Left lung (tissue), 10 donors: ENCODE measurements around the gene SFTPB. TPM values are rescaled to one million over a fixed set of nuclear protein-coding genes. Genes with fewer than 3 reads are reported as not detected.

Experiments
- ATAC-seq: fragments of 200-7000 bp; cut with Tn5 transposase; one replicate; pipeline ENCODE4 v1.9.1; 2020; ENCODE audit warnings: moderate library complexity
- DNase-seq, 4 donors: peaks; one replicate each; pipeline ENCODE4 v3.0.0-alpha.2; 2013 to 2020
- H3K27ac ChIP-seq, 2 donors: fragments of 200-600 bp; sonication (generic) in 1 of 2; one replicate each; pipeline versions ENCODE4 v1.5.0 to v1.8.0; 2020 to 2021
- H3K27me3 ChIP-seq, 2 donors: fragments of 200-600 bp; sonication (generic) in 1 of 2; one replicate each; pipeline versions ENCODE4 v1.5.0 to v1.8.0; 2020 to 2021
- H3K36me3 ChIP-seq, 2 donors: fragments of 200-600 bp; sonication (generic) in 1 of 2; one replicate each; pipeline versions ENCODE4 v1.5.0 to v1.8.0; 2020 to 2021
- H3K4me1 ChIP-seq, 2 donors: fragments of 200-600 bp; one replicate each; pipeline ENCODE4 v1.8.0; 2021
- H3K4me3 ChIP-seq, 2 donors: fragments of 200-600 bp; sonication (generic) in 1 of 2; one replicate each; pipeline versions ENCODE4 v1.5.0 to v1.8.0; 2020 to 2021; ENCODE audit warnings: mild to moderate bottlenecking in 1 of 2
- H3K9me3 ChIP-seq, 2 donors: fragments of 200-600 bp; sonication (generic) in 1 of 2; one replicate each; pipeline versions ENCODE4 v1.5.0 to v1.8.0; 2020 to 2021
- intact Hi-C, 2 donors: fragments of 100-400 bp; cut with DNase I; formaldehyde crosslinking; loops; one replicate each; pipeline versions ENCODE4 v1.11.2 to v1.14.2; 2022
- polyA plus RNA-seq, 6 donors: library from polyadenylated mRNA; unstranded; fragments of 120-200 nt; gene quantifications; one replicate each; pipeline ENCODE4 v1.2.1, GENCODE V29; 2013; ENCODE audit not compliant: insufficient read length in 6 of 6
- total RNA-seq, 2 donors: library from RNA; stranded (reverse); fragmentation: NEBNext Ultra II Directional; extraction: Animal tissue kit (Norgen Biotek cat#: 25700); gene quantifications; one replicate each; pipeline ENCODE4 v1.2.1, GENCODE V29; 2021
- TF ChIP-seq, protein P1 (sequence below), 2 donors: fragments of 200-600 bp; sonication (generic) in 1 of 2; IDR thresholded peaks; one replicate each; pipeline versions ENCODE4 v1.5.0 to v1.8.0; 2021; ENCODE audit warnings: antibody characterized with exemption in 2 of 2
- donor health status: DM: no; HTN: yes; CAD: no.
- donor health status: DM: no; HTN: no; CAD: no.

Gene SFTPB
- total and polyA plus RNA-seq, 8 donors = 183 to 18,328 (median 525) TPM

DNA sequence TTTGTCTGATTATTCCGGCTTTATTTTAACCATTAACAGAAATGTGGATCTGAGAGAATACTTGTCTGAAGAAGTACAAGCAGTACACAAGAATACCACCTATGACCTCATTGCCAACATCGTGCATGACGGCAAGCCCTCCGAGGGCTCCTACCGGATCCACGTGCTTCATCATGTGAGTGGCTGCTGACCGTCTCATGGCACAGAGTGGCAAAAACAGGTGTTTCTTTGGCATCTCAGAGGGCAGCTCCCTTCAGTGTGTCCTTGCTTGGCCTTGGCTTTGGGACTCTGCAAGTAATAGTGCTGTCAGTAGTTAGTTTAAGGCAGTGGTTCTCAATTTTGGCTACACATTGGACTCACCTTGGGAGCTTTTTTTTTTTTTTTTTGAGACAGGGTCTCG is 23.1 kb downstream of the SFTPB start:
- intact Hi-C loops = loop anchor here in 1 of 2 donors (5.0 kb wide), 1 partner anchor 167 kb away; no protein-coding TSS in a partner anchor
- Histone ChIP-seq H3K4me1 (peaks cover 6 to 19% of the 10 kb centered on the region in 2 donors), H3K27ac (no peak overlapping the region), H3K36me3 (peaks cover 0 to 100% of the 10 kb centered on the region in 2 donors), H3K27me3 (no peaks in the 10 kb centered on the region), H3K9me3 (no peaks in the 10 kb centered on the region), H3K4me3 (no peak overlapping the region)
- DNase-seq (no peak), ATAC-seq (no peak)
- TF ChIP-seq, protein P1, sequence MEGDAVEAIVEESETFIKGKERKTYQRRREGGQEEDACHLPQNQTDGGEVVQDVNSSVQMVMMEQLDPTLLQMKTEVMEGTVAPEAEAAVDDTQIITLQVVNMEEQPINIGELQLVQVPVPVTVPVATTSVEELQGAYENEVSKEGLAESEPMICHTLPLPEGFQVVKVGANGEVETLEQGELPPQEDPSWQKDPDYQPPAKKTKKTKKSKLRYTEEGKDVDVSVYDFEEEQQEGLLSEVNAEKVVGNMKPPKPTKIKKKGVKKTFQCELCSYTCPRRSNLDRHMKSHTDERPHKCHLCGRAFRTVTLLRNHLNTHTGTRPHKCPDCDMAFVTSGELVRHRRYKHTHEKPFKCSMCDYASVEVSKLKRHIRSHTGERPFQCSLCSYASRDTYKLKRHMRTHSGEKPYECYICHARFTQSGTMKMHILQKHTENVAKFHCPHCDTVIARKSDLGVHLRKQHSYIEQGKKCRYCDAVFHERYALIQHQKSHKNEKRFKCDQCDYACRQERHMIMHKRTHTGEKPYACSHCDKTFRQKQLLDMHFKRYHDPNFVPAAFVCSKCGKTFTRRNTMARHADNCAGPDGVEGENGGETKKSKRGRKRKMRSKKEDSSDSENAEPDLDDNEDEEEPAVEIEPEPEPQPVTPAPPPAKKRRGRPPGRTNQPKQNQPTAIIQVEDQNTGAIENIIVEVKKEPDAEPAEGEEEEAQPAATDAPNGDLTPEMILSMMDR (IDR thresholded peaks at IDR 0.05) = no peak

DNA sequence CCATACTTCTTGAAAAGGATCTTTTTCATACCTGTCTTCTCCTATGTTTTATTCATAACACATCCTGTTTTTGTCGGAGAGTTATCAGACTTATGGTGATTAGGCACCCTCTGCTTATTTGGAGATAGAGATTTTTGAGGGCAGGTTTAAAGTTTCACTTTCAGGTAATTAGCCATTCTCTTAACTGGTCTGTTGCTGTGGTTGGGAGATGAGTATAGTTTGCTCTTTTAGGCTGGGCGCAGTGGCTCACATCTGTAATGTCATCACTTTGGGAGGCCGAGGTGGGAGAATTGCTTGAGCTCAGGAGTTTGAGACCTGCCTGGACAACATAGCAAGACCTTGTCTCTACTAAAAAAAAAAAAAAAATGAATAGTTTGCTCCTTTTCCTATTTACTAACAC is 25.3 kb downstream of the SFTPB start:
- intact Hi-C loops = loop anchor here in 1 of 2 donors (5.0 kb wide), 1 partner anchor 170 kb away; no protein-coding TSS in a partner anchor
- H3K36me3 ChIP-seq = peaks cover 0 to 100% of the 10 kb centered on the region in 2 donors

DNA sequence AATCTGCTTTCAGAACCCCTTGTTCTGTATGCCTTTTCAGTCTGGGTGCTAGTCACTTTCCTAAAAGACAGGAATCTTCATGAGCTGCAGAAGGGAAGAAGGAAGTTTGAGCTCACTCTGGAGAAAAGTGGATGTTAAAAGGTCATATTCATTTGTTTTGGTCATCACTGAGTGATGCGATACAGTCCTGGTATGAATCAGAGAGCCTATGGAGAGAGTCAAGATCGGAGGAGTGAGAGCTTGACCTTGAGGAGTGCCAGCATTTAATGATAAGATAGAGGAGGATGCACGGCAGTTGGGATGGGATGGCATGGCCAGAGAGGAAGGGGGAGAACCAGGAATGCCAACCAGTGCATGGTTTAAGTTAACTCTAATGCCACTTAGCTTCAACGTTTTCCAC is 32.4 kb downstream of the SFTPB start:
- no peaks in the 10 kb centered on the region for H3K27me3 ChIP-seq
- intact Hi-C loops = no loop called here
- peaks cover 0 to 6% of the 10 kb centered on the region in 2 donors for H3K4me1 ChIP-seq
- H3K4me3 ChIP-seq = no peak overlapping the region
- ATAC-seq = no peak
- peaks cover 0 to 96% of the 10 kb centered on the region in 2 donors for H3K36me3 ChIP-seq
- no peak overlapping the region for H3K27ac ChIP-seq
- no peak for DNase-seq
- TF ChIP-seq, protein P1 (IDR thresholded peaks at IDR 0.05) = no peak
- H3K9me3 ChIP-seq = no peaks in the 10 kb centered on the region

More for the DNA sequence above, 25.3 kb downstream of the SFTPB start:
- H3K4me1 ChIP-seq = peaks cover 0 to 3% of the 10 kb centered on the region in 2 donors
- H3K4me3 ChIP-seq = no peak overlapping the region
- TF ChIP-seq, protein P1 (IDR thresholded peaks at IDR 0.05) = no peak
- no peaks in the 10 kb centered on the region for H3K9me3 ChIP-seq
- ATAC-seq = no peak
- no peaks in the 10 kb centered on the region for H3K27me3 ChIP-seq
- DNase-seq = no peak
- no peak overlapping the region for H3K27ac ChIP-seq

DNA sequence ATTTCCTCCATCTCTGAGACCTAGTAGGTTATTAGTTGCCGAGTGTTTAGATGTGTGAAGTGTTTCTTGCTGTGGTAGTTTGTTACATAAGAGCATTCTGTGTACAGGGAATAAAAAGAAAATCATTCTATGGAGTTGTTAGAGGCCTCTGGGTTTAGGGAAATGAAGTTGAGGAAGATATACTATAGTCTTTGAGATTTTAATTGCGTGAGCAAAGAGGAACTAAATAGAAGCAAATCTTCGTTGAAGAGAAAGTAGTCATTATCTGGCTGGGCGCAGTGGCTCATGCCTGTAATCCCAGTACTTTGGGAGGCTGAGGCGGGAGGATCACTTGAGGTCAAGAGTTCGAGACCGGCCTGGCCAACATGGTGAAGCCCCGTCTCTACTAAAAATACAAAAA is 33.0 kb downstream of the SFTPB start:
- no peak overlapping the region for H3K27ac ChIP-seq
- no peak for DNase-seq
- H3K36me3 ChIP-seq = peaks cover 0 to 96% of the 10 kb centered on the region in 2 donors
- TF ChIP-seq, protein P1 (IDR thresholded peaks at IDR 0.05) = no peak
- H3K27me3 ChIP-seq = no peaks in the 10 kb centered on the region
- H3K9me3 ChIP-seq = no peaks in the 10 kb centered on the region
- intact Hi-C loops = no loop called here
- peaks cover 0 to 6% of the 10 kb centered on the region in 2 donors for H3K4me1 ChIP-seq
- no peak overlapping the region for H3K4me3 ChIP-seq
- ATAC-seq = no peak

DNA sequence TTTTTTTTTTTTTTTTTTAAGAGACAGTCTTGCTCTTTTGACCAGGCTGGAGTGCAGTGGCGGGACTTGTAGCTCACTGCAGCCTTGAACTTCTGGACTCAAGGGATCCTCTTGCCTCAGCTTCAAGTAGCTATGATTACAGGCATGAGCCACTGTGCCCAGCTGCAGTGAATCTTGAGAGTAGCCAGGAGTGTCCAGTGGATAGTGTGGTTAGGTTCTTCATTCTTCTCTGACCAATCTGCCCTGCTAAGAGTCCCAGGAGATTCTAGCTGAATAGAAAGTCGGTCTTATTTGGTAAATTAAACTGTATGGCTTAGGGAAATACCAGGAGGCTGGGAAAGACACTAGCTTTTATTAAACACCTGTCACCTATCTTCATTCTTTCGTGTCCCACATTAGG is 36.7 kb downstream of the SFTPB start:
- DNase-seq = no peak
- H3K36me3 ChIP-seq = peaks cover 0 to 98% of the 10 kb centered on the region in 2 donors
- no peaks in the 10 kb centered on the region for H3K9me3 ChIP-seq
- intact Hi-C loops = no loop called here
- no peaks in the 10 kb centered on the region for H3K4me1 ChIP-seq
- TF ChIP-seq, protein P1 (IDR thresholded peaks at IDR 0.05) = no peak
- H3K27me3 ChIP-seq = no peaks in the 10 kb centered on the region
- no peak overlapping the region for H3K27ac ChIP-seq
- ATAC-seq = no peak
- no peak overlapping the region for H3K4me3 ChIP-seq
